ENCODE data around the gene AUTS2.

Gene AUTS2

DNA sequence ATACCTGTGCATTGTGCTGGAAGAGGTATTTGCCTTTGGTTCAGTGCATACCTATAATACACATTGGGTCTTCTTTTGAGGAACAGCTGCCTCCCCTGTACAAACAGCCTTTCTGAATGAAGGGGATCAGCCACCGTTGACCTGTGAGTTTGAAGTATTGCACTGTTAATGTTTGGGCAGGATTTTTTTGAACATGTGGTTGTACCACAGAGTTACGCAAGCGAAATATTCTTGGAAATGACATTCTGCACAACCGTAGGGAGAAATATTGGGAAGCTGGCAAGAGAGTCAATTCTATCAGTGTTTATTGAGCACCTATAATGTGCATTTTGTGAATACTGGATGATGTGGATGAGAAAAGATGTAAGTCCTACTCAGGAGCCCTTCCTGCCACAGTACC lies 270.6 kb downstream of the AUTS2 start:
- H3K9me3 ChIP-seq (ENCODE audit: insufficient read depth, low read length) = no peaks in the 10 kb centered on the region
- no peaks in the 10 kb centered on the region for H3K9me2 ChIP-seq (replicated peaks; ENCODE audit: insufficient read depth, low read length)
- H4K20me1 ChIP-seq (ENCODE audit: low read depth, low read length) = peaks cover 11% of the 10 kb centered on the region; the same call in 1 of the 2 replicates
- H3K79me2 ChIP-seq (ENCODE audit: insufficient read depth, low read length) = peaks cover 9% of the 10 kb centered on the region; the same call in 1 of the 2 replicates
- H3K9ac ChIP-seq (ENCODE audit: low read length) = no peak overlapping the region
- H3K27ac ChIP-seq (ENCODE audit: low read depth, low read length) = no peak overlapping the region
- no peak overlapping the region for H2AFZ ChIP-seq (ENCODE audit: low read depth, low read length, severe bottlenecking)
- no peak overlapping the region for H3K4me2 ChIP-seq (ENCODE audit: low read depth, low read length, poor library complexity, severe bottlenecking)
- no peaks in the 10 kb centered on the region for H3F3A ChIP-seq (ENCODE audit: insufficient read depth)
- no peak overlapping the region for H3K4me3 ChIP-seq (ENCODE audit: insufficient read depth, low read length, poor library complexity, severe bottlenecking)
- H3K36me3 ChIP-seq (ENCODE audit: low read length) = no peaks in the 10 kb centered on the region
- TF ChIP-seq, protein P1, sequence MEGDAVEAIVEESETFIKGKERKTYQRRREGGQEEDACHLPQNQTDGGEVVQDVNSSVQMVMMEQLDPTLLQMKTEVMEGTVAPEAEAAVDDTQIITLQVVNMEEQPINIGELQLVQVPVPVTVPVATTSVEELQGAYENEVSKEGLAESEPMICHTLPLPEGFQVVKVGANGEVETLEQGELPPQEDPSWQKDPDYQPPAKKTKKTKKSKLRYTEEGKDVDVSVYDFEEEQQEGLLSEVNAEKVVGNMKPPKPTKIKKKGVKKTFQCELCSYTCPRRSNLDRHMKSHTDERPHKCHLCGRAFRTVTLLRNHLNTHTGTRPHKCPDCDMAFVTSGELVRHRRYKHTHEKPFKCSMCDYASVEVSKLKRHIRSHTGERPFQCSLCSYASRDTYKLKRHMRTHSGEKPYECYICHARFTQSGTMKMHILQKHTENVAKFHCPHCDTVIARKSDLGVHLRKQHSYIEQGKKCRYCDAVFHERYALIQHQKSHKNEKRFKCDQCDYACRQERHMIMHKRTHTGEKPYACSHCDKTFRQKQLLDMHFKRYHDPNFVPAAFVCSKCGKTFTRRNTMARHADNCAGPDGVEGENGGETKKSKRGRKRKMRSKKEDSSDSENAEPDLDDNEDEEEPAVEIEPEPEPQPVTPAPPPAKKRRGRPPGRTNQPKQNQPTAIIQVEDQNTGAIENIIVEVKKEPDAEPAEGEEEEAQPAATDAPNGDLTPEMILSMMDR (IDR thresholded peaks at IDR 0.05; ENCODE audit: insufficient read depth, low read length, poor library complexity, severe bottlenecking) = no peak
- TF ChIP-seq EZH2phosphoT487 (conservative IDR thresholded peaks at IDR 0.05; ENCODE audit: low read length) = no peak
- no peaks in the 10 kb centered on the region for H3K27me3 ChIP-seq (ENCODE audit: low read length)

DNA sequence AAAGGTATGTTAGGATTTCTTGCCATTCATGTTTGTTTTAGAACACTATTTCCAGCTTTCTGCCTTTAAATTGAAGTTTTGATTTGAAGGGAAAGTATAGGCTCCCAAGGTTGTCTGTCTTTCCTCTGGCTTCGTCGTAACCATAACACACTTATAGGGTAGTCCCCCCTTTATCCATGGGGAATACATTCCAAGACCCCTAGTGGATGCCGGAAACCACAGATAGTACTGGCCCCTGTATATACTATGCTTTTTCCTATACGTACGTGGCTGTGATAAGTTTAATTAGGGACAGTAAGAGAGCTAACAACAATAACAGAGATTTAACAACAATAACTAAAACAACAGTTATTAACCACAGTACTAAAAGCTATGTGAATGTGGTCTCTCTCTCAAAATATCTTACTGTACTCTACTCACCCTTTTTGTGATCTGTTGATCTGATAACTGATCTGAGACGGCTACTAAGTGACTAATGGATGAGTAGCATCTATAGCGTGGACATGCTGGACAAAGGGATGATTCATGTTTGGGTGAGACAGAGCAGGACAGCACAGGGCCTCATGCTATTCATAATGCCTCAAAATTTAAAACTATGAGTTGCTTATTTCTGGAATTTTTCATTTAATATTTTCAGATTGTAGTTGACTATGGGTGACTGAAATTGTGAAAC lies 273.1 kb downstream of the AUTS2 start:
- Histone ChIP-seq H2AFZ (ENCODE audit: low read depth, low read length, severe bottlenecking) (no peak overlapping the region), H3F3A (ENCODE audit: insufficient read depth) (no peaks in the 10 kb centered on the region), H3K79me2 (ENCODE audit: insufficient read depth, low read length) (peaks cover 21% of the 10 kb centered on the region), H3K9me2 (replicated peaks; ENCODE audit: insufficient read depth, low read length) (no peaks in the 10 kb centered on the region), H3K4me2 (ENCODE audit: low read depth, low read length, poor library complexity, severe bottlenecking) (no peak overlapping the region), H3K9me3 (ENCODE audit: insufficient read depth, low read length) (no peaks in the 10 kb centered on the region), H3K36me3 (ENCODE audit: low read length) (no peaks in the 10 kb centered on the region), H3K9ac (ENCODE audit: low read length) (no peak overlapping the region), H3K27me3 (ENCODE audit: low read length) (no peaks in the 10 kb centered on the region), H3K4me3 (ENCODE audit: insufficient read depth, low read length, poor library complexity, severe bottlenecking) (no peak overlapping the region), H4K20me1 (ENCODE audit: low read depth, low read length) (no peaks in the 10 kb centered on the region; the same call in 1 of the 2 replicates), H3K27ac (ENCODE audit: low read depth, low read length) (no peak overlapping the region)
- no peak for TF ChIP-seq EZH2phosphoT487 (conservative IDR thresholded peaks at IDR 0.05; ENCODE audit: low read length)
- TF ChIP-seq, protein P1 (IDR thresholded peaks at IDR 0.05; ENCODE audit: insufficient read depth, low read length, poor library complexity, severe bottlenecking) = no peak

DNA sequence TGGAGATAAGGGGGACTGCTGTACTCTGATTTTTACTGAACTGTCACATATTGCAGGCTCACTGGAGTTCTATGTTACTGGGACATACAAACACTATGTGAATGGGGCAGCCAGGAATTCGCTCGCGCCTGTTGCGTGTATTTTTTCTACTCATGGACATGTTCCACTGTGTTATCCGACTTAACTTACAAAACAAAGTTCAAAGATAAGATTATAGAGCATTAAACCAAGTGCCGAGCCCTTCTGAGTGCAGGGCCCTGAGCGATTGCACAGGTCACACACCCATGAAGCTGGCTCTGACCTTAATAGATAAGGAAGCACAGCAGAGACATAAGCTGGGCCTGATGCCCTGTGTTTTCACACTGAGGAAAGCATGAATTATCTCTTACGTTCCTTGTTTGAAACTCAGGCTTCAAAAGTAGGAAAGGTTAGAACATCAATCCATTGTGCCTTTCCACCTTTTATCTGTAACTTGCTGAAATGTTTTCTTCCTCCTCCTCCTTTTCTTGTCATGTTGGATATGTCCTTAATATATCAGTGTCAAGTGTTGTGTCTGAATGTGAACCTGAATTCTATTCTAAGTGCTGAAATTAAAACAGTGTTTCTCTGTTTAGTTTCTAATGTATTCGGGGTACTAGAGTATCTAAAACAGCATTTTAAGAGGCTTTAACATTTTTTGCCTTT lies 273.8 kb downstream of the AUTS2 start:
- no peaks in the 10 kb centered on the region for H3F3A ChIP-seq (ENCODE audit: insufficient read depth)
- H3K9ac ChIP-seq (ENCODE audit: low read length) = no peak overlapping the region
- H3K27me3 ChIP-seq (ENCODE audit: low read length) = no peaks in the 10 kb centered on the region
- H3K27ac ChIP-seq (ENCODE audit: low read depth, low read length) = no peak overlapping the region
- no peak overlapping the region for H3K4me2 ChIP-seq (ENCODE audit: low read depth, low read length, poor library complexity, severe bottlenecking)
- no peaks in the 10 kb centered on the region; the same call in 1 of the 2 replicates for H4K20me1 ChIP-seq (ENCODE audit: low read depth, low read length)
- H2AFZ ChIP-seq (ENCODE audit: low read depth, low read length, severe bottlenecking) = no peak overlapping the region
- H3K9me2 ChIP-seq (replicated peaks; ENCODE audit: insufficient read depth, low read length) = no peaks in the 10 kb centered on the region
- no peak overlapping the region for H3K4me3 ChIP-seq (ENCODE audit: insufficient read depth, low read length, poor library complexity, severe bottlenecking)
- TF ChIP-seq, protein P1 (IDR thresholded peaks at IDR 0.05; ENCODE audit: insufficient read depth, low read length, poor library complexity, severe bottlenecking) = no peak
- no peak for TF ChIP-seq EZH2phosphoT487 (conservative IDR thresholded peaks at IDR 0.05; ENCODE audit: low read length)
- H3K36me3 ChIP-seq (ENCODE audit: low read length) = no peaks in the 10 kb centered on the region
- peaks cover 27% of the 10 kb centered on the region for H3K79me2 ChIP-seq (ENCODE audit: insufficient read depth, low read length)
- H3K9me3 ChIP-seq (ENCODE audit: insufficient read depth, low read length) = no peaks in the 10 kb centered on the region

Measured in SU-DHL-6 (cell line).